Common myeloid progenitor, CD34-positive (primary cell): Measurements from ENCODE around the gene DDHD1.

Experiments
- CTCF ChIA-PET: fragments of 350-600 bp; sonication (Branson Sonifier 250); formaldehyde crosslinking; loops from one replicate; lab custom pipeline; 2021; ENCODE audit warnings: antibody characterized with exemption; lab: Charles Lee
- POLR2A ChIA-PET: fragments of 350-600 bp; sonication (Branson Sonifier 250); formaldehyde crosslinking; loops from one replicate; lab custom pipeline; 2021; ENCODE audit warnings: antibody characterized with exemption; lab: Charles Lee
- DNase-seq, 3 donors: peaks; one replicate each; pipeline versions ENCODE4 v3.0.0 to v3.0.0-alpha.2; 2013
- H3K27ac ChIP-seq, 2 experiments: 1 replicate in 1 of 2; 2 replicates in 1 of 2; pipeline ENCODE4 v1.7.0; 2013; ENCODE audit warnings: inconsistent platforms in 2 of 2, low read length in 2 of 2, mild to moderate bottlenecking in 2 of 2, low read depth in 1 of 2, moderate library complexity in 1 of 2; ENCODE audit not compliant: severe bottlenecking in 2 of 2, insufficient read depth in 1 of 2, poor library complexity in 1 of 2
- H3K27me3 ChIP-seq, 5 experiments: replicated peaks in 2 of 5; 1 replicate in 3 of 5; 2 replicates in 2 of 5; pipeline versions ENCODE4 v1.6.1 to v1.7.0; 2013; ENCODE audit warnings: low read length in 4 of 5, mild to moderate bottlenecking in 2 of 5, moderate library complexity in 2 of 5, inconsistent platforms in 1 of 5; ENCODE audit not compliant: insufficient read depth in 5 of 5, control insufficient read depth in 4 of 5
- H3K36me3 ChIP-seq, 4 experiments: 1 replicate in 2 of 4; 2 replicates in 2 of 4; pipeline versions ENCODE4 v1.6.1 to v1.7.0; 2013; ENCODE audit warnings: low read length in 3 of 4, control low read depth in 1 of 4, mild to moderate bottlenecking in 1 of 4; ENCODE audit not compliant: control insufficient read depth in 4 of 4, insufficient read depth in 4 of 4
- H3K4me1 ChIP-seq, 4 experiments: 1 replicate in 3 of 4; 2 replicates in 1 of 4; pipeline versions ENCODE4 v1.6.1 to v1.7.1; 2013; ENCODE audit warnings: low read length in 3 of 4, mild to moderate bottlenecking in 3 of 4, control low read depth in 1 of 4, inconsistent platforms in 1 of 4, moderate library complexity in 1 of 4; ENCODE audit not compliant: control insufficient read depth in 4 of 4, insufficient read depth in 4 of 4; ENCODE audit errors: control extremely low read depth in 1 of 4
- H3K4me3 ChIP-seq, 7 experiments: 1 replicate in 4 of 7; 2 replicates in 3 of 7; pipeline versions ENCODE4 v1.5.1 to v1.7.0; 2013; ENCODE audit warnings: mild to moderate bottlenecking in 7 of 7, low read length in 6 of 7, moderate library complexity in 6 of 7, inconsistent platforms in 2 of 7, low read depth in 2 of 7, control low read depth in 1 of 7; ENCODE audit not compliant: insufficient read depth in 4 of 7, control insufficient read depth in 1 of 7; ENCODE audit errors: extremely low read depth in 1 of 7
- H3K9me3 ChIP-seq, 5 experiments: 1 replicate in 4 of 5; 2 replicates in 1 of 5; pipeline versions ENCODE4 v1.6.1 to v1.7.1; 2013; ENCODE audit warnings: low read length in 4 of 5, mild to moderate bottlenecking in 2 of 5, inconsistent platforms in 1 of 5, low read depth in 1 of 5, moderate library complexity in 1 of 5; ENCODE audit not compliant: control insufficient read depth in 4 of 5, insufficient read depth in 2 of 5; ENCODE audit errors: control extremely low read depth in 1 of 5
- WGBS: methylation state at CpG from one replicate; pipeline ENCODE4 v1.1.5; 2013; ENCODE audit not compliant: insufficient coverage; 5-methylcytosine and 5-hydroxymethylcytosine counted together

DDHD1 gene

DNA sequence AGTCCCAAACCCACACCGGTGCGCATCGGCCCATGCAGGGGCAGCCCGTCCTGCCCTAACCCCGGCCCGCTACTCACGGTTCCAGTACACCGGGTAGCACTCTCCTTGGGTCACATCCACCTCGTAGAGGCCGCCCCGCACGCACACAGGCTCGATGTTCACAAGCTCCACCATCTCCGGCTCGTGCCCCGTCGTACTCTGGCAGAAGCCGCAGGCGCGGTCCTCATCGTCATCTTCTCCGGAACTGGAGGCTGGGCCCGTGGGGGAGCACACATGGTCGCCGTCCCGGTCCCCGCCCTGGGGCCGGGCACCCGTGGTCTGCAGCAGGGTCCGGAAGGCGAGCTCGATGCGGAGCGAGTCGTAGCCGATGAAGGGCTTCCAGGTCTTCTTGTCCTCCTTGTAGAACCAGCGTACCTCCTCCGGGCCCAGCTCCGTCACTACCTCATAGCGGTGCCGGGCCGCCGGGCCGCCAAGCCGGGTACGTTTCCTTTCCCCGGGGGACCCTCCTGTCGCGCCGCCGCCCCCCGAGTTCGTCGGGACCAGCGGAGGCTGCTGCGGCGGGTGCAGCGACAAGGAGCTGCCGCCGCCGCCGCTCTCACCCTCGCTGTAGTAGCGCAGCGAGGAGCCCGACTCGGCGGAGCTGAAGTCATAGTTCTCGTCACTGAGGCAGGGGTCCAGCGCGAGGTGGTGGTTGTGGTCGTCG, 788 bp downstream of the DDHD1 start:
- no peaks in the 10 kb centered on the region for H3K27me3 ChIP-seq
- CTCF ChIA-PET: interaction anchor here (1.0 to 2.0 kb wide), 6 partner anchors 34 to 100 kb away, joined by 3 to 12 read pairs (median 3); no protein-coding TSS in a partner anchor
- POLR2A ChIA-PET: no interaction called here
- peak overlapping the region; percentile 72 to 90 (median 84) for H3K4me3 ChIP-seq
- peak overlapping the region; percentile 48 to 69 for H3K27ac ChIP-seq
- peak; percentile 30 to 84 (median 71) for DNase-seq
- H3K9me3 ChIP-seq: no peaks in the 10 kb centered on the region
- H3K4me1 ChIP-seq: peaks cover 16 to 48% (median 30%) of the 10 kb centered on the region in 4 experiments
- no peaks in the 10 kb centered on the region for H3K36me3 ChIP-seq
- WGBS: under 1% methylated on average over 64 of the region's 73 CpGs

DNA sequence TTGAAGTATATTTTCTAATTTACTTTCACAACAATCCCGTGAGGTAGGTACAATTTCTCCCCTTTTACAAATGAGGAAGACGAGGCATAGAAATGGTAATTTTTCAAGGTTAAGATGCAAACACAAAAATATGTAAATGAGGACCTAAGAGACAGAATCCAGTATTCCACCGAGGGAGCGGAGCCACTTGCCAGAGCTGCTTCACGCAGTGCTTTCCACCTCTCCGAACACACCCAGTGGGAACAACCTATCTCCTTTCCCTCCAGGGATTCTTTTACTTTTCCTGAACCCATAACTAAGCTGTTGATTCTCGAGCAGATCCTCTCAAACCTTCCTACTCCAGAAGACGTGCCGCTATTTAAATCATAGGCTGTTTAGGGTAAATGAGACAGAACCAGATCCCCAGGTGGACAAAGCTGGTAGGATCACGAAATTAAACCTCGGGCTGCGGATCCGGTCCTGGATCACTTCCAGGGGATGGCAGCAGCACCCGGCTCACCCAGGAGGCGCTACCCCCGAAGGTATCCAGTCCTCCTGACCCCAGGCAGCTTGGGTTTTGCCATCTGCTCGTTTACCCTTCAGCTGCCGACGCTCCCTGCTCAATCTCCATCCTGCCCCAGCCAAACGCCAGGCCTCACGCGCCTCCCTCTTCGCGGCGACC, 1.5 kb downstream of the DDHD1 start:
- ChIA-PET CTCF (interaction anchor here (1.0 to 2.0 kb wide), 4 partner anchors 34 to 91 kb away, joined by 3 to 12 read pairs (median 5); no protein-coding TSS in a partner anchor), POLR2A (no interaction called here)
- Histone ChIP-seq H3K4me3 (peak overlapping the region; percentile 72 to 90 (median 84)), H3K27ac (peak overlapping the region in 1 of 2 experiments; percentile 69), H3K4me1 (peaks cover 16 to 49% (median 30%) of the 10 kb centered on the region in 4 experiments), H3K27me3 (no peaks in the 10 kb centered on the region), H3K36me3 (no peaks in the 10 kb centered on the region), H3K9me3 (no peaks in the 10 kb centered on the region)
- 0% methylated on average over 16 of the region's 25 CpGs for WGBS
- DNase-seq: peak; percentile 62 to 78 (median 77)

GRCh38 chr14:53149668-53150316, 3.3 kb downstream of the DDHD1 start:
- H3K9me3 ChIP-seq: no peaks in the 10 kb centered on the region
- CTCF ChIA-PET: interaction anchor here (1.1 to 1.5 kb wide), 2 partner anchors 40 to 45 kb away, joined by 4 to 8 read pairs; no protein-coding TSS in a partner anchor
- POLR2A ChIA-PET: interaction anchor here (0.7 to 1.0 kb wide), 2 partner anchors 12 to 357 kb away, joined by 3 to 6 read pairs; no protein-coding TSS in a partner anchor
- H3K4me3 ChIP-seq: peak overlapping the region in 2 of 7 experiments; percentile 84 to 90
- H3K27me3 ChIP-seq: no peaks in the 10 kb centered on the region
- 50% methylated on average over 4 of the region's 4 CpGs for WGBS
- H3K4me1 ChIP-seq: peaks cover 16 to 49% (median 30%) of the 10 kb centered on the region in 4 experiments
- H3K36me3 ChIP-seq: peaks cover 0 to 2% (median 0%) of the 10 kb centered on the region in 4 experiments
- DNase-seq: peak in 2 of 3 donors; percentile 64 to 78
- no peak overlapping the region for H3K27ac ChIP-seq

DNA sequence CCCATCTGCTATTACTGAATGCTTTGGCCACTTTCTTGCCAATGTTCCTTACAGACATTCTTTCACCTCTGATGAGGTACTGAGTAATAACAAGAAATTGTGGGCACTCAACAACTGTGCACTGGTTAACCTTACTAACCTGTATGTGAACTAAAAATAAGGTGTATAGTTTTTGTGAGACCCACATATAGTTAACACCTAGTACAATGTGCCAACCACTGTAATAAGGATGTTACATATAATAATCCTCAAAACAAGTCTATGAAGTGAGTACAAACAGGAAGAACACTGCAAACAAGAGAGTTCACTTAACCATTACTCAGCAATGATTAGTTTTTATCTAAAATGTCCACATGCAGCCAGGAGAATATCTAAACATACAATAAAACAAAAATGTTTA, 4.5 kb downstream of the DDHD1 start:
- DNase-seq: peak in 2 of 3 donors; percentile 34 to 52
- ChIA-PET POLR2A (no interaction called here), CTCF (no interaction called here)
- Histone ChIP-seq H3K4me1 (peaks cover 14 to 47% (median 29%) of the 10 kb centered on the region in 4 experiments), H3K27me3 (no peaks in the 10 kb centered on the region), H3K36me3 (peaks cover 0 to 5% (median 0%) of the 10 kb centered on the region in 4 experiments), H3K9me3 (peaks cover 0 to 8% (median 0%) of the 10 kb centered on the region in 5 experiments), H3K27ac (no peak overlapping the region), H3K4me3 (no peak overlapping the region)

DNA sequence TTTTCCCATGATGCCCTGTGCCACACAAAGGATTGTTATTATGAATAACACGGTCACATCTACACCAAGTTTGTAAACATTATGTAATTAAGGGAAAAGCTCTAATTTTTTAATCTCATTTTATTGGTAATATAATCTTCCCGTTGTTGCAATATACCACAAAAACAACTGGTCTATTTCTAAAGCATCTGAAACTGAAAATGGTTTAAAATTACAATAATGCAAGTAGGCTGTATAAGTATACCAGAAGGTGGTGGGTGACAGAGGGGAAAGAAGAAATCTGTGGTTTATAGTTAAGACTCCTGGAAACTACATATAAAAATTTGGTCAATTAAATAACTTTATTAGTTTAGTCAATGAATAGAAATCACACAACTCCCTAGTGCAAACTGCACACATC, 5.2 kb downstream of the DDHD1 start:
- peaks cover 0 to 5% (median 0%) of the 10 kb centered on the region in 4 experiments for H3K36me3 ChIP-seq
- peaks cover 0 to 13% (median 6%) of the 10 kb centered on the region in 5 experiments for H3K9me3 ChIP-seq
- DNase-seq: no peak
- WGBS: no CpG with 5 or more reads among the region's 2 CpGs
- no peak overlapping the region for H3K4me3 ChIP-seq
- POLR2A ChIA-PET: no interaction called here
- CTCF ChIA-PET: no interaction called here
- H3K27ac ChIP-seq: no peak overlapping the region
- no peaks in the 10 kb centered on the region for H3K27me3 ChIP-seq
- peaks cover 14 to 43% (median 26%) of the 10 kb centered on the region in 4 experiments for H3K4me1 ChIP-seq

GRCh38 chr14:53147208-53147607, 5.9 kb downstream of the DDHD1 start:
- Histone ChIP-seq H3K36me3 (peaks cover 0 to 5% (median 0%) of the 10 kb centered on the region in 4 experiments), H3K4me1 (peaks cover 14 to 39% (median 26%) of the 10 kb centered on the region in 4 experiments), H3K27ac (no peak overlapping the region), H3K27me3 (no peaks in the 10 kb centered on the region), H3K9me3 (peaks cover 3 to 18% (median 12%) of the 10 kb centered on the region in 5 experiments), H3K4me3 (no peak overlapping the region)
- 100% methylated on average over 2 of the region's 2 CpGs for WGBS
- ChIA-PET CTCF (no interaction called here), POLR2A (no interaction called here)
- DNase-seq: no peak
